ENCODE results near the gene ERF. TPM values are rescaled to one million over a fixed set of nuclear protein-coding genes. Genes with fewer than 3 reads are reported as not detected.

Gene ERF
- total and polyA plus RNA-seq, 2 donors (not counting 3 experiments of a cell fraction or from before 2014, with no cell fraction given), result 102 to 117 TPM

GRCh38 chr19:42285988-42286348, 31.0 kb upstream of the ERF start:
- Histone ChIP-seq H4K20me1 (replicated peaks; ENCODE audit: control insufficient read depth, extremely low read depth, insufficient read depth, low read length) (no peaks in the 10 kb centered on the region), H3K4me3 (replicated peaks in 1 of 3; ENCODE audit: insufficient read depth in 1 of 3, low read depth in 1 of 3, low read length in 3 of 3) (peak overlapping the region in 1 of 3 experiments; percentile 10)

More at GRCh38 chr19:42285988-42286348, 31.0 kb upstream of the ERF start:
- ChIA-PET POLR2A (interaction anchor here (0.5 kb wide), 1 partner anchor 18 kb away, joined by 3 read pairs; no protein-coding TSS in a partner anchor), CTCF (interaction anchor here (3.0 kb wide), 1 partner anchor 40 kb away, joined by 17 read pairs; no protein-coding TSS in a partner anchor)
- DNase-seq (ENCODE audit: low read depth, low spot score) (no peak), FAIRE-seq (no peak)
- peaks cover 23% of the 10 kb centered on the region for H3K79me2 ChIP-seq (ENCODE audit: control insufficient read depth, insufficient read depth, low read length)
- intact Hi-C loops (cut with micrococcal nuclease), result loop anchor here (1.0 kb wide), 1 partner anchor 16 kb away; the partner anchor contains the start of genes PAFAH1B3 and PRR19
- H3K9me3 ChIP-seq (replicated peaks; ENCODE audit: control insufficient read depth, insufficient read depth, low read length), result no peaks in the 10 kb centered on the region
- BruUV-seq (replicated peaks), result no TSS peak
- peaks cover 12 to 37% of the 10 kb centered on the region in 2 experiments for H3K36me3 ChIP-seq (ENCODE audit: control insufficient read depth in 2 of 2, extremely low read depth in 1 of 2, insufficient read depth in 2 of 2, low read length in 2 of 2)
- H3K4me2 ChIP-seq (ENCODE audit: insufficient read depth, low read length), result peak overlapping the region; percentile 74
- peak overlapping the region; percentile 37 for H3K9ac ChIP-seq (replicated peaks; ENCODE audit: extremely low read depth, insufficient read depth, low read length)
- H3K27ac ChIP-seq (ENCODE audit: insufficient read depth, low read depth, low read length), result peak overlapping the region; percentile 38
- H3K9me1 ChIP-seq (replicated peaks; ENCODE audit: control insufficient read depth, extremely low read depth, insufficient read depth, low read length), result no peaks in the 10 kb centered on the region
- dilution Hi-C loops (cut with MboI; ENCODE audit: extremely low pct_ligation_motif_present, low sequenced_read_pairs), result no loop called here
- H3K4me1 ChIP-seq (ENCODE audit: control insufficient read depth, extremely low read depth, insufficient read depth, low read length), result peaks cover 40% of the 10 kb centered on the region
- no peaks in the 10 kb centered on the region for H3K27me3 ChIP-seq (ENCODE audit: control insufficient read depth in 2 of 2, insufficient read depth in 2 of 2, low read length in 2 of 2)
- no peak for TF ChIP-seq POLR2A (IDR thresholded peaks at IDR 0.05; ENCODE audit: low read depth, low read length)
- TF ChIP-seq EZH2 (IDR thresholded peaks at IDR 0.05; ENCODE audit: borderline replicate concordance, low read depth, low read length, severe bottlenecking), result no peak
- TF ChIP-seq CTCF (IDR thresholded peaks at IDR 0.05; ENCODE audit: extremely low read depth in 1 of 2, insufficient read depth in 1 of 2, low read depth in 1 of 2, low read length in 2 of 2), result no peak
- H2AFZ ChIP-seq (ENCODE audit: low read depth, low read length), result no peak overlapping the region
